Heart right ventricle (tissue), 16 donors: Measurements from ENCODE around the gene MDM4. TPM values are rescaled to one million over a fixed set of nuclear protein-coding genes. Genes with fewer than 3 reads are reported as not detected.
A peak's percentile ranks its signal among the peaks of the same experiment; 100 is the strongest.
"Not testable (repeated sequence)": the region's sequence is repeated elsewhere in the genome, so short reads cannot be mapped to it uniquely, and the experiment has no call there.

Experiments
- ATAC-seq, 8 donors: fragments of 200-7000 bp; cut with Tn5 transposase; one replicate each; pipeline ENCODE4 v1.9.1; 2020; ENCODE audit warnings: mild to moderate bottlenecking in 8 of 8, moderate library complexity in 8 of 8, moderate number of reproducible peaks in 1 of 8
- DNase-seq, 2 donors: peaks; one replicate each; pipeline ENCODE4 v3.0.0-alpha.2; 2020
- H3K27ac ChIP-seq, 10 donors: fragments of 200-600 bp; sonication (generic) in 2 of 10; one replicate each; pipeline versions ENCODE4 v1.5.0 to v1.8.0; 2020 to 2022; ENCODE audit warnings: mild to moderate bottlenecking in 3 of 10
- H3K27me3 ChIP-seq, 7 donors: fragments of 200-600 bp; one replicate each; pipeline ENCODE4 v1.8.0; 2021 to 2022; ENCODE audit warnings: mild to moderate bottlenecking in 2 of 7
- H3K36me3 ChIP-seq, 9 donors: fragments of 200-600 bp; sonication (generic) in 1 of 9; one replicate each; pipeline versions ENCODE4 v1.5.0 to v1.8.0; 2020 to 2022; ENCODE audit warnings: mild to moderate bottlenecking in 2 of 9
- H3K4me1 ChIP-seq, 9 donors: fragments of 200-600 bp; sonication (generic) in 1 of 9; one replicate each; pipeline versions ENCODE4 v1.5.0 to v1.8.0; 2020 to 2022; ENCODE audit warnings: mild to moderate bottlenecking in 4 of 9
- H3K4me3 ChIP-seq, 10 donors: fragments of 200-600 bp; sonication (generic) in 2 of 10; one replicate each; pipeline versions ENCODE4 v1.5.0 to v1.8.0; 2020 to 2022; ENCODE audit warnings: mild to moderate bottlenecking in 7 of 10, moderate library complexity in 2 of 10
- H3K9me3 ChIP-seq, 11 donors: fragments of 200-600 bp in 10 of 11; sonication (generic) in 2 of 11; one replicate each; pipeline versions ENCODE4 v1.5.0 to v1.8.0; 2013 to 2022; ENCODE audit warnings: mild to moderate bottlenecking in 2 of 11, control low read depth in 1 of 11, moderate library complexity in 1 of 11
- CTCF ChIP-seq, 9 donors: fragments of 200-600 bp; sonication (generic) in 2 of 9; IDR thresholded peaks; one replicate each; pipeline versions ENCODE4 v1.5.0 to v1.8.0; 2021 to 2022; ENCODE audit warnings: antibody characterized with exemption in 9 of 9, mild to moderate bottlenecking in 5 of 9, moderate library complexity in 1 of 9
- WGBS, 2 donors: extraction: QIAGEN DNeasy Blood & Tissue Kit; methylation state at CpG; one replicate each; pipeline ENCODE4 v1.1.7; 2013; ENCODE audit warnings: inconsistent platforms in 1 of 2; 5-methylcytosine and 5-hydroxymethylcytosine counted together
- intact Hi-C, 10 donors: fragments of 100-400 bp; cut with DNase I; formaldehyde crosslinking; loops; one replicate each; pipeline versions ENCODE4 v1.11.1 to v1.14.2; 2022
- polyA plus RNA-seq, 2 donors: library from polyadenylated mRNA; stranded (reverse); fragments of 200-250 nt; gene quantifications; one replicate each; pipeline ENCODE4 v1.2.3, GENCODE V29; 2013
- total RNA-seq, 10 donors: library from RNA; stranded (reverse); fragmentation: NEBNext Ultra II Directional in 3 of 10; extraction: Animal tissue kit (Norgen Biotek cat#: 25700) in 3 of 10; gene quantifications; one replicate each; pipeline versions ENCODE4 v1.2.1 to v1.2.4, GENCODE V29; 2021 to 2023
- donor health status: Arrhythmogenic right ventricular cardiomyopathy.
- donor health status: ischemic (EF 13 %, LVEDD 7.1; RV severe dilation, severe dysfunction).
- donor health status: healthy with polysubstance abuse.
- donor health status: DM: no; HTN: yes; CAD: no.
- donor health status: DM: no; HTN: no; CAD: no.
- donor health status: ischemic (EF 25% LVEDD 6.9; RV normal size, moderate dysfunction).
- donor health status: ischemic (EF 25% LVEDD 5.7; RV mildly dilated, moderate dysfunction).
- donor health status: healthy.
- donor health status: DM: yes; HTN: yes; CAD: no.
- donor health status: Ischemic cardiomyopathy.
- donor health status: ischemic (EF 35%, LVEDD 5.7; RV mildly dilated, moderate dysfunction).
- donor health status: nonischemic (EF 11% LVEDD 7.7; RV severe dilation, severe dysfunction).
- donor health status: DM: yes; HTN: yes; CAD: no.
- donor health status: PGD.
- donor health status: ischemic (EF 29% LVEDD 5.4; RV normal size, mild dysfunction).
- donor health status: nonischemic (EF 23%, LVEDD 6.1; RV moderate dilation, normal function).

The MDM4 gene
- total and polyA plus RNA-seq, 12 donors, result 3.7 to 43.7 (median 38.7) TPM

- peaks cover 0 to 13% (median 0%) of the 10 kb centered on the region in 9 donors for H3K36me3 ChIP-seq
- no peak for DNase-seq
- H3K4me1 ChIP-seq, result peaks cover 8 to 95% (median 61%) of the 10 kb centered on the region in 9 donors
- intact Hi-C loops, result loop anchor here in 1 of 10 donors (1.0 kb wide), 1 partner anchor 10 kb away; no protein-coding TSS in a partner anchor
- H3K4me3 ChIP-seq, result no peak overlapping the region
- no peak for TF ChIP-seq CTCF (IDR thresholded peaks at IDR 0.05)
- no peaks in the 10 kb centered on the region for H3K9me3 ChIP-seq
- no peak for ATAC-seq
- WGBS, 2 donors, result 67 to 72% methylated on average over 7 of the region's 7 CpGs
- H3K27ac ChIP-seq, result peak overlapping the region in 6 of 10 donors; percentile 15 to 81 (median 57)
- no peaks in the 10 kb centered on the region for H3K27me3 ChIP-seq
These were observed 32.4 kb upstream of the MDM4 start for GRCh38 chr1:204483791-204484190.

- H3K4me3 ChIP-seq, H3K9me3 ChIP-seq, ATAC-seq, DNase-seq, H3K27ac ChIP-seq, H3K27me3 ChIP-seq, intact Hi-C loops: not testable (repeated sequence)
- Histone ChIP-seq H3K36me3 (peaks cover 0 to 11% (median 0%) of the 10 kb centered on the region in 9 donors), H3K4me1 (peaks cover 4 to 93% (median 40%) of the 10 kb centered on the region in 9 donors)
- 93% methylated on average over 9 of the region's 9 CpGs for WGBS, 2 donors
These were observed 29.5 kb upstream of the MDM4 start for GRCh38 chr1:204486513-204487255.

GRCh38 chr1:204487256-204487615 lies 29.0 kb upstream of the MDM4 start:
- TF ChIP-seq CTCF (IDR thresholded peaks at IDR 0.05), result no peak
- WGBS, 2 donors, result 88 to 89% methylated on average over 5 of the region's 5 CpGs
- no peak overlapping the region for H3K4me3 ChIP-seq
- intact Hi-C loops, result no loop called here
- peaks cover 4 to 93% (median 34%) of the 10 kb centered on the region in 9 donors for H3K4me1 ChIP-seq
- no peak overlapping the region for H3K27ac ChIP-seq
- DNase-seq (no peak), ATAC-seq (no peak)
- no peaks in the 10 kb centered on the region for H3K27me3 ChIP-seq
- H3K36me3 ChIP-seq, result peaks cover 0 to 11% (median 0%) of the 10 kb centered on the region in 9 donors
- no peaks in the 10 kb centered on the region for H3K9me3 ChIP-seq

GRCh38 chr1:204491655-204492054 lies 24.6 kb upstream of the MDM4 start:
- H3K36me3 ChIP-seq, result peaks cover 0 to 11% (median 0%) of the 10 kb centered on the region in 9 donors
- TF ChIP-seq CTCF (IDR thresholded peaks at IDR 0.05), result no peak
- intact Hi-C loops, result loop anchor here in 2 of 10 donors (2.0 to 5.0 kb wide), 2 partner anchors 44 to 45 kb away; no protein-coding TSS in a partner anchor
- no peak for ATAC-seq
- no peaks in the 10 kb centered on the region for H3K27me3 ChIP-seq
- H3K4me3 ChIP-seq, result peak overlapping the region in 7 of 10 donors; percentile 67 to 93 (median 87)
- no peaks in the 10 kb centered on the region for H3K9me3 ChIP-seq
- no peak for DNase-seq
- H3K27ac ChIP-seq, result peak overlapping the region in 9 of 10 donors; percentile 86 to 96 (median 94)
- peaks cover 12 to 76% (median 34%) of the 10 kb centered on the region in 9 donors for H3K4me1 ChIP-seq
